Measurements from ENCODE around the gene THOC6. TPM values are rescaled to one million over a fixed set of nuclear protein-coding genes. Genes with fewer than 3 reads are reported as not detected.

THOC6 gene
- total and polyA plus RNA-seq, 9 of the 15 experiments (the other 6 are each of a cell fraction or from before 2014, with no cell fraction given) = 2.5 to 65.4 (median 42.3) TPM

GRCh38 chr16:2981899-2982250 is 42.0 kb upstream of the THOC6 start (continued):
- TF ChIP-seq, protein P1, sequence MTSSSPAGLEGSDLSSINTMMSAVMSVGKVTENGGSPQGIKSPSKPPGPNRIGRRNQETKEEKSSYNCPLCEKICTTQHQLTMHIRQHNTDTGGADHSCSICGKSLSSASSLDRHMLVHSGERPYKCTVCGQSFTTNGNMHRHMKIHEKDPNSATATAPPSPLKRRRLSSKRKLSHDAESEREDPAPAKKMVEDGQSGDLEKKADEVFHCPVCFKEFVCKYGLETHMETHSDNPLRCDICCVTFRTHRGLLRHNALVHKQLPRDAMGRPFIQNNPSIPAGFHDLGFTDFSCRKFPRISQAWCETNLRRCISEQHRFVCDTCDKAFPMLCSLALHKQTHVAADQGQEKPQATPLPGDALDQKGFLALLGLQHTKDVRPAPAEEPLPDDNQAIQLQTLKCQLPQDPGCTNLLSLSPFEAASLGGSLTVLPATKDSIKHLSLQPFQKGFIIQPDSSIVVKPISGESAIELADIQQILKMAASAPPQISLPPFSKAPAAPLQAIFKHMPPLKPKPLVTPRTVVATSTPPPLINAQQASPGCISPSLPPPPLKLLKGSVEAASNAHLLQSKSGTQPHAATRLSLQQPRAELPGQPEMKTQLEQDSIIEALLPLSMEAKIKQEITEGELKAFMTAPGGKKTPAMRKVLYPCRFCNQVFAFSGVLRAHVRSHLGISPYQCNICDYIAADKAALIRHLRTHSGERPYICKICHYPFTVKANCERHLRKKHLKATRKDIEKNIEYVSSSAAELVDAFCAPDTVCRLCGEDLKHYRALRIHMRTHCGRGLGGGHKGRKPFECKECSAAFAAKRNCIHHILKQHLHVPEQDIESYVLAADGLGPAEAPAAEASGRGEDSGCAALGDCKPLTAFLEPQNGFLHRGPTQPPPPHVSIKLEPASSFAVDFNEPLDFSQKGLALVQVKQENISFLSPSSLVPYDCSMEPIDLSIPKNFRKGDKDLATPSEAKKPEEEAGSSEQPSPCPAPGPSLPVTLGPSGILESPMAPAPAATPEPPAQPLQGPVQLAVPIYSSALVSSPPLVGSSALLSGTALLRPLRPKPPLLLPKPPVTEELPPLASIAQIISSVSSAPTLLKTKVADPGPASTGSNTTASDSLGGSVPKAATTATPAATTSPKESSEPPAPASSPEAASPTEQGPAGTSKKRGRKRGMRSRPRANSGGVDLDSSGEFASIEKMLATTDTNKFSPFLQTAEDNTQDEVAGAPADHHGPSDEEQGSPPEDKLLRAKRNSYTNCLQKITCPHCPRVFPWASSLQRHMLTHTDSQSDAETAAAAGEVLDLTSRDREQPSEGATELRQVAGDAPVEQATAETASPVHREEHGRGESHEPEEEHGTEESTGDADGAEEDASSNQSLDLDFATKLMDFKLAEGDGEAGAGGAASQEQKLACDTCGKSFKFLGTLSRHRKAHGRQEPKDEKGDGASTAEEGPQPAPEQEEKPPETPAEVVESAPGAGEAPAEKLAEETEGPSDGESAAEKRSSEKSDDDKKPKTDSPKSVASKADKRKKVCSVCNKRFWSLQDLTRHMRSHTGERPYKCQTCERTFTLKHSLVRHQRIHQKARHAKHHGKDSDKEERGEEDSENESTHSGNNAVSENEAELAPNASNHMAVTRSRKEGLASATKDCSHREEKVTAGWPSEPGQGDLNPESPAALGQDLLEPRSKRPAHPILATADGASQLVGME (CRISPR knock-in tag; IDR thresholded peaks at IDR 0.05) = 0 out of 2 replicates have a peak, but pooled peaks have one; percentile 35
- TF ChIP-seq GATAD2A (IDR thresholded peaks at IDR 0.05) (0 out of 2 replicates have a peak, but pooled peaks have one; percentile 59), SMARCE1 (IDR thresholded peaks at IDR 0.05) (0 out of 2 replicates have a peak, but pooled peaks have one; percentile 7), HDAC1 (IDR thresholded peaks at IDR 0.05) (peak in 1 of 2 experiments; percentile 50; a peak in 1 of 4 replicates), SMARCC2 (IDR thresholded peaks at IDR 0.05; ENCODE audit: low read depth) (peak; percentile 63; the same call in 1 of the 2 replicates), PTTG1 (tag; IDR thresholded peaks at IDR 0.05; ENCODE audit: low read depth) (no peak), KDM1A (IDR thresholded peaks at IDR 0.05) (peak in 1 of 2 experiments; percentile 38; a peak in 1 of 4 replicates), TCF7L2 (IDR thresholded peaks at IDR 0.05; ENCODE audit: low read depth, low read length) (no peak), CGGBP1 (CRISPR knock-in tag; IDR thresholded peaks at IDR 0.05) (no peak), ZNF263 (CRISPR knock-in tag; IDR thresholded peaks at IDR 0.05; ENCODE audit: borderline replicate concordance) (no peak), NFIC (IDR thresholded peaks at IDR 0.05) (0 out of 2 replicates have a peak, but pooled peaks have one; percentile 7), RAD21 (CRISPR knock-in tag; conservative IDR thresholded peaks at IDR 0.05 in 1 of 2, IDR thresholded peaks at IDR 0.05 in 1 of 2) (no peak; a peak in 1 of 4 replicates), HEY1 (CRISPR knock-in tag; IDR thresholded peaks at IDR 0.05; ENCODE audit: borderline replicate concordance) (no peak), TFAM (CRISPR knock-in tag; conservative IDR thresholded peaks at IDR 0.05) (no peak)
- TF ChIP-seq, protein P2, sequence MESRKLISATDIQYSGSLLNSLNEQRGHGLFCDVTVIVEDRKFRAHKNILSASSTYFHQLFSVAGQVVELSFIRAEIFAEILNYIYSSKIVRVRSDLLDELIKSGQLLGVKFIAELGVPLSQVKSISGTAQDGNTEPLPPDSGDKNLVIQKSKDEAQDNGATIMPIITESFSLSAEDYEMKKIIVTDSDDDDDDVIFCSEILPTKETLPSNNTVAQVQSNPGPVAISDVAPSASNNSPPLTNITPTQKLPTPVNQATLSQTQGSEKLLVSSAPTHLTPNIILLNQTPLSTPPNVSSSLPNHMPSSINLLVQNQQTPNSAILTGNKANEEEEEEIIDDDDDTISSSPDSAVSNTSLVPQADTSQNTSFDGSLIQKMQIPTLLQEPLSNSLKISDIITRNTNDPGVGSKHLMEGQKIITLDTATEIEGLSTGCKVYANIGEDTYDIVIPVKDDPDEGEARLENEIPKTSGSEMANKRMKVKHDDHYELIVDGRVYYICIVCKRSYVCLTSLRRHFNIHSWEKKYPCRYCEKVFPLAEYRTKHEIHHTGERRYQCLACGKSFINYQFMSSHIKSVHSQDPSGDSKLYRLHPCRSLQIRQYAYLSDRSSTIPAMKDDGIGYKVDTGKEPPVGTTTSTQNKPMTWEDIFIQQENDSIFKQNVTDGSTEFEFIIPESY (CRISPR knock-in tag; IDR thresholded peaks at IDR 0.05) = no peak
- TF ChIP-seq, protein P3, sequence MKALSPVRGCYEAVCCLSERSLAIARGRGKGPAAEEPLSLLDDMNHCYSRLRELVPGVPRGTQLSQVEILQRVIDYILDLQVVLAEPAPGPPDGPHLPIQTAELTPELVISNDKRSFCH (CRISPR knock-in tag; IDR thresholded peaks at IDR 0.05) = no peak
- TF ChIP-seq, protein P3 (tag; IDR thresholded peaks at IDR 0.05) = 0 out of 2 replicates have a peak, but pooled peaks have one; percentile 45
- TF ChIP-seq, protein P4, sequence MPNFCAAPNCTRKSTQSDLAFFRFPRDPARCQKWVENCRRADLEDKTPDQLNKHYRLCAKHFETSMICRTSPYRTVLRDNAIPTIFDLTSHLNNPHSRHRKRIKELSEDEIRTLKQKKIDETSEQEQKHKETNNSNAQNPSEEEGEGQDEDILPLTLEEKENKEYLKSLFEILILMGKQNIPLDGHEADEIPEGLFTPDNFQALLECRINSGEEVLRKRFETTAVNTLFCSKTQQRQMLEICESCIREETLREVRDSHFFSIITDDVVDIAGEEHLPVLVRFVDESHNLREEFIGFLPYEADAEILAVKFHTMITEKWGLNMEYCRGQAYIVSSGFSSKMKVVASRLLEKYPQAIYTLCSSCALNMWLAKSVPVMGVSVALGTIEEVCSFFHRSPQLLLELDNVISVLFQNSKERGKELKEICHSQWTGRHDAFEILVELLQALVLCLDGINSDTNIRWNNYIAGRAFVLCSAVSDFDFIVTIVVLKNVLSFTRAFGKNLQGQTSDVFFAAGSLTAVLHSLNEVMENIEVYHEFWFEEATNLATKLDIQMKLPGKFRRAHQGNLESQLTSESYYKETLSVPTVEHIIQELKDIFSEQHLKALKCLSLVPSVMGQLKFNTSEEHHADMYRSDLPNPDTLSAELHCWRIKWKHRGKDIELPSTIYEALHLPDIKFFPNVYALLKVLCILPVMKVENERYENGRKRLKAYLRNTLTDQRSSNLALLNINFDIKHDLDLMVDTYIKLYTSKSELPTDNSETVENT (CRISPR knock-in tag; IDR thresholded peaks at IDR 0.05) = peak; percentile 41; the same call in 1 of the 2 replicates

Measured in K562 (cell line).